ENCODE measurements around the gene DAB2IP.

Gene DAB2IP

GRCh38 chr9:121766081-121766683, 114.7 kb downstream of the DAB2IP start:
- no peak for DNase-seq

- DNase-seq: no peak
Observed at GRCh38 chr9:121767171-121767769, 115.8 kb downstream of the DAB2IP start.

DNA sequence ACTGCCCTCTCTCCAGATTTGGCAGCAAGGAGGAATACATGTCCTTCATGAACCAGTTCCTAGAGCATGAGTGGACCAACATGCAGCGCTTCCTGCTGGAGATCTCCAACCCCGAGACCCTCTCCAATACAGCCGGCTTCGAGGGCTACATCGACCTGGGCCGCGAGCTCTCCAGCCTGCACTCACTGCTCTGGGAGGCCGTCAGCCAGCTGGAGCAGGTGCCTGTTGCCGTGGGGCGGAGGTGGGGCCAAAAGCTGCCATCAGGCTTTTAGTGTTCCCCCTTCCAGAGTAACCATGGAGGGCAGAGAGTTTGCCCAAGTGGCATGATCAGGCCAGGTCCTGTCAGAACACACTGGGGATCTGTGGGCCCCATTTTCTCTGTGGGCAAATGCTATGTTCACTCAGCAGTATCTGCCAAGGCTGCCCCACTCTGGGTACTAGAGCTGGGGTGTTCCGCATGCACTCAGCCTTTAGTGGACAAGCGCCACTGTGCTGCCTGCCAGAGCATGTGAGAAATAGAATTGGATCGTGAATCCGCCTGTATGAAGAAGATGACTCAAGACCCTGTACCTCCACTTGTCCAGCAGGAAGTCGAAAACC, 117.1 kb downstream of the DAB2IP start:
- DNase-seq: no peak

GRCh38 chr9:121769939-121770338, 118.5 kb downstream of the DAB2IP start:
- DNase-seq: no peak

GRCh38 chr9:121770415-121771273, 119.2 kb downstream of the DAB2IP start:
- DNase-seq: no peak

DNA sequence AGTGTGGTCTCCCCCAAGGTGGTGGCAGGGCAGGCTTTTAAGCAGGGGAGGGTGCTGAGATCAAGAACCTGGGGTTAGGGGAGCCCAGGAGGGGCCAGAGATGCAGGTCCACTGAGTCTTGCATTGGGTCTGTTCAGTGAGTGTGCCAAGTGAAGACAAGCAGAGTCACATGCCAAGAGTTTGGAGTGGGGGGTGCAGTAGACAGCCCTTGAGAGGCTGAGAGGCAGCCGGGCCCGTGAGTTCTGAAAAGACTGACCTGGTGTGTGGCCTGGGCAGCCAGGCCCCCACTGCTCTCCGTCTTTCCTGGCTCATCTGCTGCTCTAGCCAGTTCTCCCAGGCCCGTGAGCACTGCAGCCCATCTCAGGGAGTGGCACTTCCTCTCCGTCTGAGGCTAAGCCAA, 120.0 kb downstream of the DAB2IP start:
- DNase-seq: no peak

DNA sequence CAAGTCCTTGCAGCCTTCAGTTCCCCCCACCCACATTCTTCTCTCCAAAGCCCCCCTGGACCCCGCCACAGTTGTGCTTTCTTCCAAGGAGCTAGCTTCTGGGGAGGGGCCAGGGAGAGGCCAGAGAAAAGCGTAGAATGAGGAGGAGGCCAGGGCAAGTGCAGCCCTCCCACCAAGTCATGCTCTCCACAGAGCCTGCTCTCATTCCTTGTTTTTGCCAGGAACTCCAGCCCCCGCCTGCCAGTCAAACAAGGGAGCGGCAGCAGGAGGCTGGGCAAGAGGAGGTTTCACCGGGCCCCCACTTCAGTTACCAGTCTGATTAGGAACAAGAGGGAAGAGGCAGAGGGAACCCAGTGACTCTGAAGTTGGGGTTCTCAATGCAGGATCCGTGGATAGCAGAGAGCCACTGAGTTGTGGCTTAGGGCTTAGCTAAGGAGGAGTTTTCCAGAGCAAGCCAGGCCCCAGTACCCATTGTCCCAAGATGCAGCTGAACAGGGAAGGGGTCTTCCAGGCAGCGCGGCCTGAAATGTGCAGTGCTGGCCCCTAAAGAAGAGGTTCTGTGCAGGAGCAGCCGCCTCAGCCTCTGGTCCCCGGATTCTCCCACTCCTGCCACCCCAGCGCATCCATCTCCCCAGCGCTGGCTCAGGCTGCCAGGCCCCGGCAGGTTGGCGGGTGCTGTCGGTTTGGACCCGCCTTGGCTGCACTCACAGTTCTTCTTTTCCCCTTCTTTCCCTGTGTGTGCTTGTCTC, 120.6 kb downstream of the DAB2IP start:
- no peak for DNase-seq

- DNase-seq: no peak
Observed at GRCh38 chr9:121772600-121773285, 121.3 kb downstream of the DAB2IP start.

DNA sequence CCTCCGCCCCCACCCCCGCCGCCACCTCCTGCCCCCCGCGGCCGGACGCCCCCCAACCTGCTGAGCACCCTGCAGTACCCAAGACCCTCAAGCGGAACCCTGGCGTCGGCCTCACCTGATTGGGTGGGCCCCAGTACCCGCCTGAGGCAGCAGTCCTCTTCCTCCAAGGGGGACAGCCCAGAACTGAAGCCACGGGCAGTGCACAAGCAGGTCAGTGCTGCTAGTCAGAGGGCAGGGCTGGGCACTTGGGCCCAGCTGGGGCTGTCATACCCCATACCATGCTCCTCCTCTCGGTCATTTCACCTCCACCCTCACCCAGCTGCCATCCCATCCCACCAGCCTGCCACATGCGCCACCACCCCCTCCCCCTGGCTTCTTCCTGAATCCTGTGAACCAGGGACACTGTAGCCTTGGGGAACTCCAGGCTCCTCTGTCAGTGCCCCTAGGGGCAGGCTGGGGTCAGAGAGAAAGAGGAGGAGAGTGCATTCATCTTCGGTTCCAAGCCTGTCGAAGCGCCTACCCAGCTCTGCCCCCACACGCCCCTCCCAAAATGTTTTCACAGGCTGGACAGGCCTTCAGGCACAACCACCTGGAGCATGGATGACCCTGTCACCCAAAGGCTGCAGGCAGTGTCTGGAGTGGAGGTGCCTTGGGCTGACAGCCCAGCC, 122.0 kb downstream of the DAB2IP start:
- DNase-seq: no peak

DNA sequence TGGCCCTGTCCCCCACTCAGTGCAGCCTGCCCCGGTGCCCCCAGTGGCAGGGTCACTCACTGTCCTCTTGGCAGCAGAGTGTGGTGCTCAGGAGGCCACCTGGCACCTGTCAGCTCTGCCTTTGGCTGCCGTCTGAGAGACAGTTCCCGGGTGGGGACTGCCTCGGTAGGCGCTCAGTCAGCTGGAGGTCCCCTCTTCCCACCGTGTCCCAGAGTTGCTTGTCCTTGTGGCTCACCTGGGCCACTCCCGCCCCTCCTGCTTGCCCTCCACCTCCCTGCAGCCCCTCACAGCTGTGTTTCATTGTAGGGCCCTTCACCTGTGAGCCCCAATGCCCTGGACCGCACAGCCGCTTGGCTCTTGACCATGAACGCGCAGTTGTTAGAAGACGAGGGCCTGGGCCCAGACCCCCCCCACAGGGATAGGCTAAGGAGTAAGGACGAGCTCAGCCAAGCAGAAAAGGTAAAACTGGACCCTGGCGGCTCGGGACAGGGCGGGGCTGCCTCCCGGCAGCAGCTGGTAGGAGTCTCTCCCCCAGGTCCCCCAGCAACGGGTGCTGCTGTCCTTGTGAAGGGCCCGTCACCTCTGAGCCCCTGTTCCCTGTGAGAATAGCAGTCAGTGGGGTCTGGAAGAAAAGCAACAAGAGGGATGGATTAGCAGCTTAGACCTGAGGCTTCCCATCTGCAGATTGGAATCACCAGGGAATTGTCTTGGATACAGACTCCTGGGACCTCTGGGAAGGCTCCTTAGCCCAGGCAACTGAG, 122.7 kb downstream of the DAB2IP start:
- DNase-seq: no peak

DNA sequence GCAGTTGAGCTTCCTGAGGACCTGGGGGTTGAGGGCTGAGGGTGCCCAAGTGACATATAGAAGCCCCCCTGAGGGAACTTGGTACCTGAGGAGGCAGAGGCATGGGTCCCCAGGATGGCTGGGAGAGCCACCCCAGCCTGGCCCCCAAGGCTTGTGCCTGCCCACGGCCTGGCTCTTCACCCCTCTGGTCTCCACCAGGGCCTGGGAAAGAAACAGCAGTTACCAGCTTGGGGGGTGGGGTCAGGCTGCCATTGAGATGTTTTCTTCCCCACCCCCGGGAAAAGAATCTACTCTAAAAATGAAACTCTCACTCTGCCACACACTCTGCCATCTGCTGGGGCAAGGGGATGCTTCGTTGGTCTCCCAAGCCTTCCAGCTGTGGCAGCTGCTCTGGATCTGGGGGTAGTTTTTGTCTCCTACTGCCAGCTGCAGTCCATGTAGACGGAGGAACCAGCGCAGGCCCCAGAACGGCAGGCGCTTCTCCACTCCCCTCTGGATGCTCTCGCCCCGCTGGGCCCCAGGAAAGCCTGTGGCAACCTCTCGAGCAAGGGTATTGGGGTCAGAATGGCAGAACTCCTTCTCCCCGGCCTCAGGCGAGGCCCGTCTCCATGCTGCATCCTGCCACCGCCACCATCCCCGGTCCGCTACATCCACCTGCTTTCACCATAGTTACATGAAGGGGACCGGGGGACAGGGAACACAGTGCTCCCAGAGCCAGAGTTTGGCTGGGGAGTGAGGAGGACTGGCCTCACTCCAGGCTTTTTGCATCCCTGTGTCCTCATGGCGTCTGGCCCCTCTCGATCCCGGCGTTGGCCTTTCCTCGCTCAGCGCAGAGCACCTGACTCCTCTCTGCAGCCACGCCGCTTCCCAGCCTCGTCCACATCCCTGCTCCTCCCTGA, 123.5 kb downstream of the DAB2IP start:
- no peak for DNase-seq

DNA sequence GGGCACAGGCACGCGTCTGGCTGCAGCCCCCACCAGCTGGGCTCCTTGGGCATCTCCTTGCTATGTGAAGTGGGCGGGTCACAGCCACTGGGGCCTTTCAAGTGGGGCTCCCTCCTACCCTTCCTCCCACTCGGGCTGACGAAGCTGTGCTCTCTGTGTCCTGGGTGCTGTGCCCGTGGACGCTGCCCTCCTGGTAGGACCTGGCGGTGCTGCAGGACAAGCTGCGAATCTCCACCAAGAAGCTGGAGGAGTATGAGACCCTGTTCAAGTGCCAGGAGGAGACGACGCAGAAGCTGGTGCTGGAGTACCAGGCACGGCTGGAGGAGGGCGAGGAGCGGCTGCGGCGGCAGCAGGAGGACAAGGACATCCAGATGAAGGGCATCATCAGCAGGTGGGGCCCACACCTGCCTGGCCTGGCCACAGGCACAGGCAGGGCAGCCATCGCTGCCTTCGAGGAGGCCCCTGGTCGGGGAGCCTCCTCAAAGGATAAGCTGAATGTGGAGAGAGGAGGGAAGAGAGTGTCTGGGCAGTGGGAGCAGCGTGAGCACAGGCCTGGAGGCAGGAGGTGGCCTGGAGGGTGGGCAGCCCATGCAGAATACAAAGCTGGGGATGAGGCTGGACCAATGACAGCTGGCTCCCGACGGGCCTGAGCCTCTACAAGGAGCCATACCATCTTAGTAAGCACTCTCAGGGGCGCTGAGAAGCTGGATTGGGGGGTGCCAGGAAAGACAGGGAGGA, 124.7 kb downstream of the DAB2IP start:
- no peak for DNase-seq

GRCh38 chr9:121776739-121777637, 125.6 kb downstream of the DAB2IP start:
- DNase-seq: no peak

- no peak for DNase-seq
Observed at GRCh38 chr9:121778252-121779225, 127.1 kb downstream of the DAB2IP start.

DNA sequence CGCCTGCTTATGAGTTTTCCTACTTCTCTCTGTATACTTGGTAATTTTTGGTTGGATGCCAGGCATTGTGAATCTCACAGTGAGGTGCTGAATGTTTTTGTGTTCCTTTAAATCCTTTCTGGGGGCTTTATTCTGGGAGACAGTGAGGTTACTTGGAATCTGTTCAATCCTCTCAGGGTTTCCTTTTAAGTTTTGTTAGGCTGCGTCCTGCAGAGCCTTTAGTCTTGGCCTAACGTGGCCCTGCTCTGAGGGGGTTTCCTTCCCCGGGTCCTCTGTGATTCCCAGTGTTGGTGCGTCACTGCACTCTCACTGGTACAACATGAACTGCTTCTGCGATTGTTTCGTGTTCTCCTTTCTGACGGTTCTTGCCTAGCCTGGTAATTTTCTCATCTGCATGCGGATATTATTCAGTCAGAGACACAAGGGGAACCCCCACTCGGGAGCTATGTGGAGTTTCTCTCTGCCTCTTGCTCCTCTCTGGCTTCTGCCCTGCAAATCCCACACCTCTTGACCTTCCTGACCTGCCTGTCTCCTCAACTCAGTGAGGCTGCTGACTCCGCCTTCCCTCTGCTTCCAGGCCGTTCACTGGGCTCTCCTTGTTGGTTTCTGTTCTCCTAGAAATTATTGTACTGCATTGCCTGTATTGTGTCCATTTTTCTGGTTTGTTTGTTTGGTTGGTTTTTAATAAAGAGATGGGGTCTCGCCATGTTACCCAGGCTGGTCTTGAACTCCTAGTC, 128.1 kb downstream of the DAB2IP start:
- DNase-seq: no peak

Measured in GOT3 (cell line).